ENCODE measurements around the gene PPP2R3B. TPM values are rescaled to one million over a fixed set of nuclear protein-coding genes. Genes with fewer than 3 reads are reported as not detected.

Gene PPP2R3B
- polyA plus RNA-seq, 1 experiment: 4.8 TPM

DNA sequence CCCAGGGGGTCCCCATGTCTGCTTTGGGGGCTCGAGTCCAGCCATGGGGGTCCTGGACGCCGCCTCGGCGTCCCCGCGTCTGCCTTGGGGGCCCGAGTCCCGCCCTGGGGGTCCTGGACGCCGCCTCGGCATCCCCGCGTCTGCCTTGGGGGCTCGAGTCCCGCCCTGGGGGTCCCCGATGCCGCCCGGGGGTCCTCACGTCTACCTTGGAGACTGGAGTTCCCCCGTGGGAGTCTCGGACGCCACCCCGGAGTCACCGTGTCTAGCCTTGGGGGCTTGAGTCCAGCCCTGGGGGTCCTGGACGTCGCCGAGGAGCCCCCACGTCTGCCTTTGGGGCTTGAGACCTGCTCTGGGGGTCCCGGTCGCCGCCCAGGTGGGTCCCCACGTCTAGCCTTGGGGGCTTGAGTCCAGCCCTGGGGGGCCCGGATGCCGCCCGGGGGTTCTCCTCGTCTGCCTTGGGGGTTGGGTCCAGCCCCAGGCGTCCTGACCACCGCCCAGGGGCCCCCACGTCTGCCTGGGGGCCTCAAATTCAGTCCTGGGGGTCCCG is 67.1 kb downstream of the PPP2R3B start:
- TF ChIP-seq, protein P1, sequence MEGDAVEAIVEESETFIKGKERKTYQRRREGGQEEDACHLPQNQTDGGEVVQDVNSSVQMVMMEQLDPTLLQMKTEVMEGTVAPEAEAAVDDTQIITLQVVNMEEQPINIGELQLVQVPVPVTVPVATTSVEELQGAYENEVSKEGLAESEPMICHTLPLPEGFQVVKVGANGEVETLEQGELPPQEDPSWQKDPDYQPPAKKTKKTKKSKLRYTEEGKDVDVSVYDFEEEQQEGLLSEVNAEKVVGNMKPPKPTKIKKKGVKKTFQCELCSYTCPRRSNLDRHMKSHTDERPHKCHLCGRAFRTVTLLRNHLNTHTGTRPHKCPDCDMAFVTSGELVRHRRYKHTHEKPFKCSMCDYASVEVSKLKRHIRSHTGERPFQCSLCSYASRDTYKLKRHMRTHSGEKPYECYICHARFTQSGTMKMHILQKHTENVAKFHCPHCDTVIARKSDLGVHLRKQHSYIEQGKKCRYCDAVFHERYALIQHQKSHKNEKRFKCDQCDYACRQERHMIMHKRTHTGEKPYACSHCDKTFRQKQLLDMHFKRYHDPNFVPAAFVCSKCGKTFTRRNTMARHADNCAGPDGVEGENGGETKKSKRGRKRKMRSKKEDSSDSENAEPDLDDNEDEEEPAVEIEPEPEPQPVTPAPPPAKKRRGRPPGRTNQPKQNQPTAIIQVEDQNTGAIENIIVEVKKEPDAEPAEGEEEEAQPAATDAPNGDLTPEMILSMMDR (IDR thresholded peaks at IDR 0.05; ENCODE audit: low read depth, low read length): no peak
- POLR2A ChIA-PET: no interaction called here
- DNase-seq (ENCODE audit: low read depth, low spot score): no peak

DNA sequence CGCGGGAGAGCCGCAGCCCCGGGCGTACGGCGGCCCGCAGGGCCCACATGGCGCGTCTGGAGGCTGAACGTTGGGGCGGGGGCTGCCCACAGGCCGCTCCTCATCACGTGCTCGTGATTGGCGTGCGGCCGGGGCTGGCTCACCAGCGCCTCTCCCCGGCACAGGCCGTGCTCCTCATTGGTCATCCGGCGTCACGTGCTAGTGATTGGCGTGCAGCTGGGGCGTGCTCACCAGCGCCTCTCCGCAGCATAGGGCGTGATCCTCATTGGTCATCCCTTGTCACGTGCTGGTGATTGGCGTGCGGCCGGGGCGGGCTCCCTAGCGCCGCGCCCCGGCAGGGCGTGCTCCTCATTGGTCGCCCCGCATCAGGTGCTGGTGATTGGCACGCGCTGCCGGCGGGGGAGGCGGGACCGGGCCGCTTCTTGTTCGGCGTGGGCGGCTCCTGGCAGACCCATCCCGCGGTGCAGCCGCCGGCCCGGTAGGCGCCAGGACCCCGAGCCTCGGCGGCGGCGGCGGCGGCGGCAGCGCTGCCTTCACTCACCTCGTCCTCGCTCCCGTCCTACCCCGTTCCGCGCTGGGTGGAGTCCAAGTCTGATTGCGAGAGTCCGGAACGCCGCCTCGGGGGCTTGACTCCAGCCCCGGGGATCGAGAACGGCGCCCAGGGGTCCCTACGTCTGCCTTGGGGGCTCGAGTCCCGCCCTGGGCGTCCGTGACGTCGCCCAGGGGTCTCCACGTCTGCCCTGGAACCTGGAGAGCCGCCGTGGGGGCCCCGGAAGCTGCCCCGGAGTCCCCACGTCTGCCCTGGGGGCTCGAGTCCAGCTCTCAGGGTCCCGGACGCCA is 67.7 kb downstream of the PPP2R3B start, which contains the start of gene GTPBP6:
Gene GTPBP6, minus strand, starts transcription at position 58 of the 840 bp plus-strand sequence. Its CDS starts 9 bp downstream, at position 49.
- POLR2A ChIA-PET: no interaction called here
- Histone ChIP-seq H3K4me3 (ENCODE audit: low read depth, low read length) (peak within 1 kb of the TSS; percentile 90), H3K27ac (ENCODE audit: low read depth, low read length) (peak within 1 kb of the TSS; percentile 86), H3K9me3 (ENCODE audit: control insufficient read depth, insufficient read depth, low read length) (peaks cover 10% of the 10 kb centered on the region; the same call in 1 of the 2 replicates), H3K27me3 (ENCODE audit: control insufficient read depth, insufficient read depth, low read length) (no peaks in the 10 kb centered on the region)
- peak; percentile 99 for DNase-seq (ENCODE audit: low read depth, low spot score)
- TF ChIP-seq, protein P1 (IDR thresholded peaks at IDR 0.05; ENCODE audit: low read depth, low read length): peak; percentile 28
- CTCF ChIA-PET: no interaction called here

More for the DNA sequence above, 67.1 kb downstream of the PPP2R3B start:
- Histone ChIP-seq H3K27me3 (ENCODE audit: control insufficient read depth, insufficient read depth, low read length) (no peaks in the 10 kb centered on the region), H3K4me3 (ENCODE audit: low read depth, low read length) (peak overlapping the region; percentile 90), H3K9me3 (ENCODE audit: control insufficient read depth, insufficient read depth, low read length) (peaks cover 14% of the 10 kb centered on the region; the same call in 1 of the 2 replicates), H3K27ac (ENCODE audit: low read depth, low read length) (peak overlapping the region; percentile 52)
- CTCF ChIA-PET: no interaction called here

DNA sequence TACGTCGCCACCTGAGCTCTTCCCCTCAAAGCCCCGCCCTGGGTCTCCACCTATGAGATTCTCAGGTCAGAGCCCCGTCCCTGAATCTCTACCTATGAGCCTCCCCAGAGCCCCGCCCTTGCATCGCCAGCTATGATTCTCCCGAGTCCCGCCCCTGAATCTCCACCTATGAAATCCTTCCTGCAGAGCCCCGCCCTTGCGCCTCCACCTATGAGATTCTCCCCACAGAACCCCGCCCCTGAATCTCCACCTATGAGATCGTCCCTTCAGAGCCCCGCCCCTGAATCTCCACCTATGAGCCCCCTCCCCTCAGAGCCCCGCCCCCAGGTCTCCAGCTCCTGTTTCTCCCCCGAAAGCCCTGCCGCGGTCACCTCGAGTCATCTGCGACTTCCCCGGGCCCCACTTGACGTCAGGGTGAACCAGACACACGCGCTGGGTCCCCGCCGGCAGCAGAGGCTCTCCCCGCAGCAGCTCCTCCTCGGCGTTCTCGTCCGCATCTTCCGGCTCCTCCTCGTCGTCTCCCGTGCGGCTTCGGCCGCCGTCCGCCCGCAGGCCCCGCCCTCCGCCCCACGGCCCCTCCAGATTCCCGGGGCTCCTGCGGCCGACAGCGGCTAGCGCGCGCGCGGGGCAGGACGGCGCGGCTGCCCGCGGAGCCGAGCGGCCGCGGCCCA is 68.5 kb downstream of the PPP2R3B start:
- ChIA-PET POLR2A (no interaction called here), CTCF (no interaction called here)
- Histone ChIP-seq H3K4me3 (ENCODE audit: low read depth, low read length) (peak overlapping the region; percentile 84), H3K27ac (ENCODE audit: low read depth, low read length) (peak overlapping the region; percentile 86), H3K27me3 (ENCODE audit: control insufficient read depth, insufficient read depth, low read length) (no peaks in the 10 kb centered on the region), H3K9me3 (ENCODE audit: control insufficient read depth, insufficient read depth, low read length) (peaks cover 5% of the 10 kb centered on the region; the same call in 1 of the 2 replicates)
- TF ChIP-seq, protein P1 (IDR thresholded peaks at IDR 0.05; ENCODE audit: low read depth, low read length): no peak
- peak; percentile 93 for DNase-seq (ENCODE audit: low read depth, low spot score)

DNA sequence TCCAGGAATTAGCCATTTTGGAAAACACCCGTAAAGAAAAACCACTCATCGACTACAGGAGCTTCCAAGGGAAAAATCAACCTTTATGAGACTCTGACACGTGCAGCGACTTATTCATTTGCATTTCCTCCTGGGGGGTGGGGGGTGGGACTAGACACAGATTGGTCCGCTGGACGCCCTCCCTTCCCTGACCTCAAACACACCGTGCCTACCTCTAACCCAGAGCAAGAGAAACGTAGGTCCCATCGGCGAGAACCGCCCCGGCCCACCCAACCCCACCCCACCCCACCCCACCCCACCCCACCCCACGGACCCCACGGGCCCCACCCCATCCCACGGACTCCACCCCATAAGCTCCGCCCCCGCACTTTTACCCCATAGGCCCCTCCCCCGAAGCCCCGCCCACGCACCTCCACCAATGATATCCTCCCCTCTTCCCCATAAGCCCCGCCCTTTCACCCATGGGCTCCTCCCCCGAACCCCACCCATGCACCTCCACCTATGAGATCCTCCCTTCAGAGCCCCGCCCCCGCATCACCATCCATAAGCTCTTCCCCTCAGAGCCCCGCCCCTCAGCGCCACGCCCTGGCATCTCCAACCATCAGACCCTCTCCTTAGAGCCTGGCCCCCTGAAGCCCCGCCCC is 69.2 kb downstream of the PPP2R3B start:
- CTCF ChIA-PET: no interaction called here
- TF ChIP-seq, protein P1 (IDR thresholded peaks at IDR 0.05; ENCODE audit: low read depth, low read length): no peak
- Histone ChIP-seq H3K4me3 (ENCODE audit: low read depth, low read length) (peak overlapping the region; percentile 70), H3K27ac (ENCODE audit: low read depth, low read length) (no peak overlapping the region), H3K9me3 (ENCODE audit: control insufficient read depth, insufficient read depth, low read length) (peaks cover 5% of the 10 kb centered on the region; the same call in 1 of the 2 replicates), H3K27me3 (ENCODE audit: control insufficient read depth, insufficient read depth, low read length) (no peaks in the 10 kb centered on the region)
- POLR2A ChIA-PET: no interaction called here
- DNase-seq (ENCODE audit: low read depth, low spot score): peak; percentile 21

Data from AG04450 (cell line).